HL-60 (cell line): Measurements from ENCODE around the gene FIG4.
"Not testable (repeated sequence)": the region's sequence is repeated elsewhere in the genome, so short reads cannot be mapped to it uniquely, and the experiment has no call there.

Source experiments
- DNase-seq, 2 experiments: peaks; one replicate each; pipeline ENCODE4 v3.0.0-alpha.2; 2010 to 2020; ENCODE audit warnings: low read depth in 1 of 2, low spot score in 1 of 2
- H3K27ac ChIP-seq: fragments of 250-450 bp; sonication (Bioruptor Pico); replicated peaks from 2 replicates; pipeline ENCODE4 v1.5.1; 2020; ENCODE audit warnings: mild to moderate bottlenecking, moderate library complexity
- H3K27me3 ChIP-seq: fragments of 250-450 bp; sonication (Bioruptor Pico); 2 replicates; pipeline ENCODE4 v1.5.1; 2021; ENCODE audit warnings: mild to moderate bottlenecking, moderate library complexity; ENCODE audit not compliant: insufficient read depth, poor library complexity, severe bottlenecking
- H3K4me3 ChIP-seq: replicated peaks from 2 replicates; pipeline ENCODE4 v1.5.1; 2011; ENCODE audit warnings: mild to moderate bottlenecking, control low read depth, low read length; ENCODE audit not compliant: insufficient read depth
- GABPA ChIP-seq: IDR thresholded peaks from 2 replicates; pipeline ENCODE4 v1.6.1; 2012; ENCODE audit warnings: low read depth
- POLR2AphosphoS5 ChIP-seq: IDR thresholded peaks from 2 replicates; pipeline ENCODE4 v1.6.1; 2012; ENCODE audit warnings: low read depth
- SPI1 ChIP-seq: IDR thresholded peaks from 2 replicates; pipeline ENCODE4 v1.6.1; 2012; ENCODE audit warnings: low read depth, mild to moderate bottlenecking, borderline replicate concordance
- TF ChIP-seq, protein P1 (sequence below): IDR thresholded peaks from 2 replicates; pipeline ENCODE4 v1.6.1; 2012; ENCODE audit warnings: low read depth; ENCODE audit not compliant: insufficient replicate concordance
- TF ChIP-seq, protein P2 (sequence below): IDR thresholded peaks from one replicate; pipeline ENCODE4 v1.5.1; 2011; ENCODE audit warnings: low read length, control low read depth, inconsistent platforms; ENCODE audit not compliant: insufficient read depth

FIG4 gene

DNA sequence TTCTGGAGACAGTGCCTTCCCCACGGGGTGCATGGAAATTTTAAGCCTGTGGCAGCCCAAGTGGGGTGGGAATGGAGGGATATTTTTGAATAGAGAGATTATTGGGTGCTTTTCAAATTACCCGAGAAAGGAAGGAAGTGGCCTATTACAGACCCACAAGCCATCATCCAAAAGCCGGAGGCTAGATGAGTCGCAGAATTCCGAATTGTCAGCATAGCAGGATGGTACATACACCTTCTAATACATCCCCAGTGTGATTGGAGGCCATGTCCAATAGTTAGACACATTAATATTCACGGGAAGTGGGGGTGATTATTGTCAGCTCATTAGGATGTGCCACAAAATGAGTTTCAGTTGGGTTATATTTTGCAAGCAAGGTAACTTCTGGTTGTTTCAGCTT is 133.0 kb downstream of the FIG4 start:
- no peak for TF ChIP-seq GABPA
- no peak for TF ChIP-seq SPI1
- no peak for TF ChIP-seq POLR2AphosphoS5
- TF ChIP-seq, protein P1, sequence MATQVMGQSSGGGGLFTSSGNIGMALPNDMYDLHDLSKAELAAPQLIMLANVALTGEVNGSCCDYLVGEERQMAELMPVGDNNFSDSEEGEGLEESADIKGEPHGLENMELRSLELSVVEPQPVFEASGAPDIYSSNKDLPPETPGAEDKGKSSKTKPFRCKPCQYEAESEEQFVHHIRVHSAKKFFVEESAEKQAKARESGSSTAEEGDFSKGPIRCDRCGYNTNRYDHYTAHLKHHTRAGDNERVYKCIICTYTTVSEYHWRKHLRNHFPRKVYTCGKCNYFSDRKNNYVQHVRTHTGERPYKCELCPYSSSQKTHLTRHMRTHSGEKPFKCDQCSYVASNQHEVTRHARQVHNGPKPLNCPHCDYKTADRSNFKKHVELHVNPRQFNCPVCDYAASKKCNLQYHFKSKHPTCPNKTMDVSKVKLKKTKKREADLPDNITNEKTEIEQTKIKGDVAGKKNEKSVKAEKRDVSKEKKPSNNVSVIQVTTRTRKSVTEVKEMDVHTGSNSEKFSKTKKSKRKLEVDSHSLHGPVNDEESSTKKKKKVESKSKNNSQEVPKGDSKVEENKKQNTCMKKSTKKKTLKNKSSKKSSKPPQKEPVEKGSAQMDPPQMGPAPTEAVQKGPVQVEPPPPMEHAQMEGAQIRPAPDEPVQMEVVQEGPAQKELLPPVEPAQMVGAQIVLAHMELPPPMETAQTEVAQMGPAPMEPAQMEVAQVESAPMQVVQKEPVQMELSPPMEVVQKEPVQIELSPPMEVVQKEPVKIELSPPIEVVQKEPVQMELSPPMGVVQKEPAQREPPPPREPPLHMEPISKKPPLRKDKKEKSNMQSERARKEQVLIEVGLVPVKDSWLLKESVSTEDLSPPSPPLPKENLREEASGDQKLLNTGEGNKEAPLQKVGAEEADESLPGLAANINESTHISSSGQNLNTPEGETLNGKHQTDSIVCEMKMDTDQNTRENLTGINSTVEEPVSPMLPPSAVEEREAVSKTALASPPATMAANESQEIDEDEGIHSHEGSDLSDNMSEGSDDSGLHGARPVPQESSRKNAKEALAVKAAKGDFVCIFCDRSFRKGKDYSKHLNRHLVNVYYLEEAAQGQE: no peak
- TF ChIP-seq, protein P2, sequence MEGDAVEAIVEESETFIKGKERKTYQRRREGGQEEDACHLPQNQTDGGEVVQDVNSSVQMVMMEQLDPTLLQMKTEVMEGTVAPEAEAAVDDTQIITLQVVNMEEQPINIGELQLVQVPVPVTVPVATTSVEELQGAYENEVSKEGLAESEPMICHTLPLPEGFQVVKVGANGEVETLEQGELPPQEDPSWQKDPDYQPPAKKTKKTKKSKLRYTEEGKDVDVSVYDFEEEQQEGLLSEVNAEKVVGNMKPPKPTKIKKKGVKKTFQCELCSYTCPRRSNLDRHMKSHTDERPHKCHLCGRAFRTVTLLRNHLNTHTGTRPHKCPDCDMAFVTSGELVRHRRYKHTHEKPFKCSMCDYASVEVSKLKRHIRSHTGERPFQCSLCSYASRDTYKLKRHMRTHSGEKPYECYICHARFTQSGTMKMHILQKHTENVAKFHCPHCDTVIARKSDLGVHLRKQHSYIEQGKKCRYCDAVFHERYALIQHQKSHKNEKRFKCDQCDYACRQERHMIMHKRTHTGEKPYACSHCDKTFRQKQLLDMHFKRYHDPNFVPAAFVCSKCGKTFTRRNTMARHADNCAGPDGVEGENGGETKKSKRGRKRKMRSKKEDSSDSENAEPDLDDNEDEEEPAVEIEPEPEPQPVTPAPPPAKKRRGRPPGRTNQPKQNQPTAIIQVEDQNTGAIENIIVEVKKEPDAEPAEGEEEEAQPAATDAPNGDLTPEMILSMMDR: no peak
- H3K27ac ChIP-seq: no peak overlapping the region
- H3K4me3 ChIP-seq: no peak overlapping the region
- H3K27me3 ChIP-seq: no peaks in the 10 kb centered on the region
- DNase-seq: no peak

DNA sequence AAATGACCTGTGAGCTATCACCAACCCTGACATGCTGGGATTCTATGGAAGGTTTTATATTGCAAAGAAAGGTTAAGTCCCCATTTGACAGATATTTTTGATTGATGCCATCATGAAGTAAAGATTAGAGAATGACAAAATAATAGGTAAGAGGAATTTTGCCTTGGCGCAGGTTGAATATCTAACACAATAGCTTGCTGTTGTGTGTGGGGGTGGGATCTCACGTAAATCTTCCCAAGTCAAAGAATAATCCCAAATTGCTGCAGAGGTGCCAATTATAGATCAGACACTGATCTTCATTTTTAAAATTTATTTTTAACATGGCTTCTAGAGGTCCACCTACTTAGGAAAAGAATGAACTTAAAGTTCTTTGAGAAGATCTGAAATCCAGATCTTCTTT is 135.5 kb downstream of the FIG4 start:
- TF ChIP-seq SPI1 (no peak), POLR2AphosphoS5 (no peak), GABPA (no peak)
- TF ChIP-seq, protein P1: no peak
- TF ChIP-seq, protein P2: no peak
- no peaks in the 10 kb centered on the region for H3K27me3 ChIP-seq
- no peak for DNase-seq

DNA sequence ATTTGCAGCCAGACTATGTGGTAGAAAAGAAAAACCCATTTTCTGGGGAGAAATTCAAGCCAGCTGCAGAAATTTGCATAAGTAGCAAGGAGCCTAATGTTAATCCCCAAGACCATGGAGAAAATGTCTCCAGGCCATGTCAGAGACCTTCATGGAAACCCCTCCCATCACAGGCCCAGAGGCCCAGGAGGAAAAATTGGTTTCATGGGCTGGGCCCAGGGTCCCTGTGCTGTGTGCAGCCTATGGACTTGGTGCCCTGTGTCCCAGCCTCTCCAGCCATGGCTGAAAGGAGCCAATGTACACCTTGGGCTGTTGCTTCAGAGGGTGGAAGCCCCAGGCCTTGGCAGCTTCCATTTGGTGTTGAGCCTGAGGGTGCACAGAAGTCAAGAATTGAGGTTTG is 140.3 kb downstream of the FIG4 start:
- not testable (repeated sequence) for H3K27me3 ChIP-seq, H3K27ac ChIP-seq, H3K4me3 ChIP-seq, DNase-seq

More for the DNA sequence above, 135.5 kb downstream of the FIG4 start:
- H3K4me3 ChIP-seq: no peak overlapping the region
- no peak overlapping the region for H3K27ac ChIP-seq

DNA sequence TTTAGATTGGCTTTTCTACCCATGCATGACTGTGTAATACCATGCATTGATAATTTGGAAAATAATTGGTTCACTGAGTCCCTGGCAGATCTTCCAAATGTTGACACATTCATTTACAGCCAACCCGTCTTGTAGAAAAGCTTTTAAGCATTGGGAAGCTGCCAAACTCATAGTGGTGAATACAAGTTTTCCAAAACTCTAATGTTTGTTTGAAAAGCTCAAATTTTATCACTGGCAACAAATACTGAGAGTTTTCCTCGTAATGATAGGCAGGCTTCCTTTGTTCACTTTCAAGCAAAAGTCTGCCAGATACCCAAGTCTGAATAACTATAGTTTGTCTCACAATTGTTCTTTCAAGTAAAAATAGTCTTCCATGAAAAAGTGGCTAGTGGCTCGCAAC is 143.0 kb downstream of the FIG4 start:
- TF ChIP-seq, protein P2: no peak
- no peak for TF ChIP-seq SPI1
- TF ChIP-seq POLR2AphosphoS5: no peak
- Histone ChIP-seq H3K27ac (no peak overlapping the region), H3K27me3 (no peaks in the 10 kb centered on the region), H3K4me3 (no peak overlapping the region)
- DNase-seq: no peak
